Endothelial cell of umbilical vein (primary cell): Measurements from ENCODE around the gene CPTP. TPM values are rescaled to one million over a fixed set of nuclear protein-coding genes. Genes with fewer than 3 reads are reported as not detected.

ENCODE experiments used
- BruUV-seq: library from RNA; stranded (reverse); fragments of 400-500 nt; replicated peaks from 2 replicates; lab custom pipeline; 2021; lab: Mats Ljungman, UMichigan
- CTCF ChIA-PET: fragments of 300-600, 350-600 bp; sonication (Branson Sonifier 250); formaldehyde crosslinking; loops from one replicate; lab custom pipeline; 2021; ENCODE audit warnings: antibody characterized with exemption, inconsistent platforms; lab: Charles Lee
- POLR2A ChIA-PET: fragments of 300-600, 350-600 bp; sonication (Branson Sonifier 250); formaldehyde crosslinking; loops from one replicate; lab custom pipeline; 2021; ENCODE audit warnings: antibody characterized with exemption, inconsistent platforms; lab: Charles Lee
- DNase-seq: peaks from one replicate; pipeline ENCODE4 v3.0.0-alpha.2; 2011; ENCODE audit warnings: low read depth, low spot score
- FAIRE-seq: peaks from 2 replicates; lab custom pipeline; 2011; peaks lifted over from hg19 to GRCh38; lab: Jason Lieb, UNC
- H2AFZ ChIP-seq: 2 replicates; pipeline ENCODE4 v1.6.0; 2012; ENCODE audit warnings: low read depth, low read length, control low read depth, inconsistent platforms
- H3K27ac ChIP-seq: 2 replicates; pipeline ENCODE4 v1.5.1; 2011; ENCODE audit warnings: low read depth, mild to moderate bottlenecking, control low read depth, low read length, moderate library complexity; ENCODE audit not compliant: insufficient read depth
- H3K27me3 ChIP-seq, 2 experiments: 2 replicates each; pipeline versions ENCODE4 v1.6.0 to v1.6.1; 2011; ENCODE audit warnings: low read length in 2 of 2, mixed read lengths in 1 of 2; ENCODE audit not compliant: control insufficient read depth in 2 of 2, insufficient read depth in 2 of 2
- H3K36me3 ChIP-seq, 2 experiments: 2 replicates in 1 of 2; 3 replicates in 1 of 2; pipeline ENCODE4 v1.5.1; 2011; ENCODE audit warnings: low read length in 2 of 2, mild to moderate bottlenecking in 1 of 2, moderate library complexity in 1 of 2; ENCODE audit not compliant: control insufficient read depth in 2 of 2, insufficient read depth in 2 of 2; ENCODE audit errors: extremely low read depth in 1 of 2
- H3K4me1 ChIP-seq: 3 replicates; pipeline ENCODE4 v1.5.1; 2011; ENCODE audit warnings: mild to moderate bottlenecking, low read length; ENCODE audit not compliant: control insufficient read depth, insufficient read depth; ENCODE audit errors: extremely low read depth
- H3K4me2 ChIP-seq: 2 replicates; pipeline ENCODE4 v1.6.1; 2011; ENCODE audit warnings: low read length, control low read depth, mixed read lengths; ENCODE audit not compliant: insufficient read depth
- H3K4me3 ChIP-seq, 3 experiments: fragments of 200-600 bp in 1 of 3; sonication (generic), shearing (Covaris generic) in 1 of 3; replicated peaks in 1 of 3; 2 replicates each; pipeline ENCODE4 v1.5.1; 2011 to 2016; ENCODE audit warnings: control low read depth in 3 of 3, low read length in 3 of 3, mild to moderate bottlenecking in 2 of 3, inconsistent platforms in 1 of 3, low read depth in 1 of 3, moderate library complexity in 1 of 3; ENCODE audit not compliant: insufficient read depth in 1 of 3
- H3K79me2 ChIP-seq: 2 replicates; pipeline ENCODE4 v1.6.0; 2012; ENCODE audit warnings: low read length, inconsistent platforms; ENCODE audit not compliant: control insufficient read depth, insufficient read depth
- H3K9ac ChIP-seq: replicated peaks from 2 replicates; pipeline ENCODE3; 2011; ENCODE audit warnings: low read length, control low read depth; ENCODE audit not compliant: insufficient read depth; ENCODE audit errors: extremely low read depth
- H3K9me1 ChIP-seq: replicated peaks from 3 replicates; pipeline ENCODE4 v1.6.0; 2011; ENCODE audit warnings: mild to moderate bottlenecking, low read length; ENCODE audit not compliant: control insufficient read depth, insufficient read depth; ENCODE audit errors: extremely low read depth
- H3K9me3 ChIP-seq: replicated peaks from 2 replicates; pipeline ENCODE4 v1.5.1; 2012; ENCODE audit warnings: low read length, inconsistent platforms; ENCODE audit not compliant: control insufficient read depth, insufficient read depth
- H4K20me1 ChIP-seq: replicated peaks from 2 replicates; pipeline ENCODE3; 2011; ENCODE audit warnings: mild to moderate bottlenecking, low read length; ENCODE audit not compliant: control insufficient read depth, insufficient read depth; ENCODE audit errors: extremely low read depth
- EZH2 ChIP-seq: IDR thresholded peaks from 2 replicates; pipeline ENCODE4 v1.6.1; 2012; ENCODE audit warnings: borderline replicate concordance, low read depth, mild to moderate bottlenecking, moderate library complexity, low read length, inconsistent platforms; ENCODE audit not compliant: severe bottlenecking
- GATA2 ChIP-seq: IDR thresholded peaks from 2 replicates; pipeline ENCODE4 v1.7.0; 2011; ENCODE audit warnings: low read depth, mild to moderate bottlenecking, moderate library complexity, mixed read lengths, low read length; ENCODE audit not compliant: insufficient read length, insufficient read depth
- JUN ChIP-seq: IDR thresholded peaks from 2 replicates; pipeline ENCODE4 v1.6.1; 2011; ENCODE audit warnings: borderline replicate concordance, low read depth; ENCODE audit not compliant: insufficient read length, insufficient read depth
- MYC ChIP-seq: IDR thresholded peaks from one replicate; pipeline ENCODE4 v1.6.1; 2011; ENCODE audit warnings: mild to moderate bottlenecking, low read depth, low read length
- POLR2A ChIP-seq: IDR thresholded peaks from 2 replicates; pipeline ENCODE4 v1.6.1; 2012; ENCODE audit warnings: low read depth, mild to moderate bottlenecking, control low read depth, low read length
- POLR2AphosphoS5 ChIP-seq: IDR thresholded peaks from 2 replicates; pipeline ENCODE4 v1.6.1; 2012; ENCODE audit warnings: low read depth, mild to moderate bottlenecking, control low read depth, low read length, moderate library complexity; ENCODE audit not compliant: insufficient read depth
- dilution Hi-C: fragments of 300-500 bp; cut with MboI; formaldehyde crosslinking; loops from one replicate; pipeline ENCODE4 v1.15.0; 2019; ENCODE audit warnings: low sequenced_read_pairs; ENCODE audit not compliant: extremely low pct_ligation_motif_present
- intact Hi-C: fragments of 100-400 bp; cut with micrococcal nuclease; formaldehyde crosslinking; loops from one replicate; pipeline ENCODE4 v1.10.0; 2022
- polyA plus RNA-seq, 4 experiments: library from polyadenylated mRNA; depleted of rRNA in 3 of 4; stranded (reverse) in 3 of 4; unstranded in 1 of 4; fragments of >200 nt; gene quantifications; 2 replicates each; pipeline versions ENCODE4 v1.2.1 to v1.2.3, GENCODE V29; 2011 to 2012; ENCODE audit warnings: missing spikeins in 1 of 4
- total RNA-seq: library from RNA; stranded (reverse); gene quantifications from 2 replicates; pipeline ENCODE4 v1.2.3, GENCODE V29; 2021
- TF ChIP-seq, protein P1 (sequence below), 2 donors: IDR thresholded peaks; 1 replicate in 1 of 2; 2 replicates in 1 of 2; pipeline ENCODE4 v1.5.1; 2011; ENCODE audit warnings: low read length in 2 of 2, mild to moderate bottlenecking in 2 of 2, moderate library complexity in 2 of 2, control low read depth in 1 of 2, inconsistent platforms in 1 of 2, low read depth in 1 of 2; ENCODE audit not compliant: insufficient read depth in 1 of 2; ENCODE audit errors: extremely low read depth in 1 of 2
- TF ChIP-seq, protein P2 (sequence below): IDR thresholded peaks from 2 replicates; pipeline ENCODE4 v1.6.1; 2011; ENCODE audit not compliant: insufficient read depth, insufficient read length

Gene CPTP
- total and polyA plus RNA-seq, 2 donors (not counting 3 experiments of a cell fraction or from before 2014, with no cell fraction given), result 20.9 to 29.5 TPM

- Histone ChIP-seq H3K4me1 (peaks cover 2% of the 10 kb centered on the region), H3K9me1 (no peaks in the 10 kb centered on the region), H3K9me3 (no peaks in the 10 kb centered on the region), H3K9ac (no peak overlapping the region), H3K4me3 (no peak overlapping the region), H2AFZ (no peak overlapping the region), H3K27me3 (no peaks in the 10 kb centered on the region), H3K79me2 (no peaks in the 10 kb centered on the region), H4K20me1 (no peaks in the 10 kb centered on the region), H3K4me2 (no peak overlapping the region), H3K27ac (no peak overlapping the region), H3K36me3 (no peaks in the 10 kb centered on the region)
- no TSS peak for BruUV-seq
- TF ChIP-seq POLR2A, result no peak
- TF ChIP-seq, protein P1, sequence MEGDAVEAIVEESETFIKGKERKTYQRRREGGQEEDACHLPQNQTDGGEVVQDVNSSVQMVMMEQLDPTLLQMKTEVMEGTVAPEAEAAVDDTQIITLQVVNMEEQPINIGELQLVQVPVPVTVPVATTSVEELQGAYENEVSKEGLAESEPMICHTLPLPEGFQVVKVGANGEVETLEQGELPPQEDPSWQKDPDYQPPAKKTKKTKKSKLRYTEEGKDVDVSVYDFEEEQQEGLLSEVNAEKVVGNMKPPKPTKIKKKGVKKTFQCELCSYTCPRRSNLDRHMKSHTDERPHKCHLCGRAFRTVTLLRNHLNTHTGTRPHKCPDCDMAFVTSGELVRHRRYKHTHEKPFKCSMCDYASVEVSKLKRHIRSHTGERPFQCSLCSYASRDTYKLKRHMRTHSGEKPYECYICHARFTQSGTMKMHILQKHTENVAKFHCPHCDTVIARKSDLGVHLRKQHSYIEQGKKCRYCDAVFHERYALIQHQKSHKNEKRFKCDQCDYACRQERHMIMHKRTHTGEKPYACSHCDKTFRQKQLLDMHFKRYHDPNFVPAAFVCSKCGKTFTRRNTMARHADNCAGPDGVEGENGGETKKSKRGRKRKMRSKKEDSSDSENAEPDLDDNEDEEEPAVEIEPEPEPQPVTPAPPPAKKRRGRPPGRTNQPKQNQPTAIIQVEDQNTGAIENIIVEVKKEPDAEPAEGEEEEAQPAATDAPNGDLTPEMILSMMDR (IDR thresholded peaks at IDR 0.05; ENCODE audit: extremely low read depth in 1 of 2, insufficient read depth in 1 of 2, low read depth in 1 of 2, low read length in 2 of 2), result no peak
- no peak for TF ChIP-seq MYC
- TF ChIP-seq GATA2, result no peak
- no peak for TF ChIP-seq JUN
- TF ChIP-seq, protein P2, sequence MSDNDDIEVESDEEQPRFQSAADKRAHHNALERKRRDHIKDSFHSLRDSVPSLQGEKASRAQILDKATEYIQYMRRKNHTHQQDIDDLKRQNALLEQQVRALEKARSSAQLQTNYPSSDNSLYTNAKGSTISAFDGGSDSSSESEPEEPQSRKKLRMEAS, result no peak
- TF ChIP-seq EZH2, result no peak
- TF ChIP-seq POLR2AphosphoS5, result no peak
- dilution Hi-C loops, result no loop called here
- DNase-seq (no peak), FAIRE-seq (no peak)
- ChIA-PET POLR2A (no interaction called here), CTCF (interaction anchor here (1.9 kb wide), 1 partner anchor 164 kb away, joined by 12 read pairs; no protein-coding TSS in a partner anchor)
- intact Hi-C loops, result no loop called here
Observed at GRCh38 chr1:1286313-1287261, 38.0 kb upstream of the CPTP start.
